NCI-H2081 treated with DMSO at 0.1 percent for 48 hours (cell line): ENCODE results near the gene CLTB.

ENCODE experiments used
- DNase-seq: peaks from one replicate; lab custom pipeline; 2025; lab: John Stamatoyannopoulos, UW

Gene CLTB

GRCh38 chr5:176401281-176402205, 14.8 kb downstream of the CLTB start:
- no peak for DNase-seq

- DNase-seq = no peak
Measured at GRCh38 chr5:176400382-176401156, 15.8 kb downstream of the CLTB start.

GRCh38 chr5:176397736-176398420, 18.5 kb downstream of the CLTB start:
- DNase-seq = no peak

DNA sequence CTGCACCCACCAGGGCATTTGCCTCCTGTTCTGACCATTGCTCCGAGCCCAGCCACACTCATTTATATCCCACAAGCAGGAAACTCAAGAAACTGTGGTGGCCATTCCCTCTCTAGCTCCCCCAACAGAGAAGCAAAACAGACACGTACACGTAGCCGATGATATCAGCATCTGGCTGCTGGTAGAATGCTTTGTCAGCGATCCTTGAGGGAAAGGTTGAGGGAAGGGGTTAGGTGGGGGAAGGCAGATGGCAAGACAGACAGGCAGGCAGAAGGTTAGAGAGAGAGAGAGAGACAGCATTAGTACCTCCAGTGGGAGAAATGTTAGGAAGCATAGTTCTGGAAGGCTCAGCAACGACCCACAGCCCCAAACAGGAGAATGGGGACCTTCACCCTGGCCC, 20.0 kb downstream of the CLTB start:
- no peak for DNase-seq

- no peak for DNase-seq
Measured at GRCh38 chr5:176394881-176395675, 21.3 kb downstream of the CLTB start.

DNA sequence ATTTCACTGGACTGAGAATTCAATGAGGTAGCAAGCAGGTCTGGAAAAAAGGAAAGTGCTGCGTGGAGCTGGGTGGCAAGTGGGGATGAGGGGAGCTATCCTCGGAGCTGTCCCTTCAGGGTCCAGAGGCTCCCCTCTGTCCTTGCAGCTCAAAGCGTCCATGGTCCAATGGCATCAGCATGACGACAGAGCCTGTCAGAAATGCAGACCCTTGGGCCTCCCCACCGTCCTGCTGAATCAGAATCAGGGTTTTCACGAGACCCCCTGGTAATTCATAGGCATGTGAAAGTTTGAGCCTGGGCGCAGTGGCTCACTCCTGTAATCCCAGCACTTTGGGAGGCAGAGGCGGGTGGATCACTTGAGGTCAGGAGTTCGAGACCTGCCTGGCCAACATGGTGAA, 22.2 kb downstream of the CLTB start:
- DNase-seq = no peak

DNA sequence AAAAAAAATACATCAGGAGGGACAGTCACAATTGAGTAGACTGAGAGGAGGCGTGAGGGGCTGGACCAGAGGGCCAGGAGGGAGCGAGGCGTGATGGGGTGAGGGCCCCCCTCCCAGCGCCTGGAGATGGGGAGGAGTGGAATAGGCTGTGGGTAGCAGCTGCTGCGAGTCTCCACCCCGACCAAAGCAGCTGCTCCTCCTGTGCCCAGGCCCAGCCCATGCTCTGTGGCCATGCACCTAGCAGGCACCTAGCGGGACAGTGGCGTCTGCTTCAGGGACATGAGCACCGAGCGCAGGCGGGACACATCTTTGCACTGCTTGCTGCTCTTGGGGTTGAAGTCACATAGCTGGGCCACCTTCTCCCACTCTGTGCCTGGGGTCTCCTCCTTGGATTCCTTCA, 23.8 kb downstream of the CLTB start:
- DNase-seq = no peak

DNA sequence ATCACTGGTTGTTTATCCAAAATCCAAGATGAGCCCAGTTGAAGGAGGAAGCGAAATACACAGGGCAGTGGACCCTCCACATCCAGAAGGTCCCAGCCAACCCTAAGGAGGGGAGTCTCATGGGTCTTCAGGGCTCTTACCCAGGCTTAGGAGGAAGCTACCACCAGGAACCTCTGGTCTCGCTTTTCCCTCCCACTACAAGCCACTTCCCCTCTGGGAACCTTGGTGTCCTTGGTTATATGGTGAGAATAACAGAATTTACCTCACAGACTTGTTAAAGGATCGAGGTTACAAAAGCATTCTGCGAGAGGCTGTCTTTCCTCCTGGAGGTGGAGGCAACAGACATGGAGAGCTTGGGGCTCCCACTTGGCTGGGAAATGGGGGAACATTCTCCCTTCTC, 24.3 kb downstream of the CLTB start:
- DNase-seq = no peak

- DNase-seq = no peak
Measured at GRCh38 chr5:176391479-176391878, 24.9 kb downstream of the CLTB start.

- no peak for DNase-seq
Measured at GRCh38 chr5:176389135-176390123, 26.9 kb downstream of the CLTB start.

DNA sequence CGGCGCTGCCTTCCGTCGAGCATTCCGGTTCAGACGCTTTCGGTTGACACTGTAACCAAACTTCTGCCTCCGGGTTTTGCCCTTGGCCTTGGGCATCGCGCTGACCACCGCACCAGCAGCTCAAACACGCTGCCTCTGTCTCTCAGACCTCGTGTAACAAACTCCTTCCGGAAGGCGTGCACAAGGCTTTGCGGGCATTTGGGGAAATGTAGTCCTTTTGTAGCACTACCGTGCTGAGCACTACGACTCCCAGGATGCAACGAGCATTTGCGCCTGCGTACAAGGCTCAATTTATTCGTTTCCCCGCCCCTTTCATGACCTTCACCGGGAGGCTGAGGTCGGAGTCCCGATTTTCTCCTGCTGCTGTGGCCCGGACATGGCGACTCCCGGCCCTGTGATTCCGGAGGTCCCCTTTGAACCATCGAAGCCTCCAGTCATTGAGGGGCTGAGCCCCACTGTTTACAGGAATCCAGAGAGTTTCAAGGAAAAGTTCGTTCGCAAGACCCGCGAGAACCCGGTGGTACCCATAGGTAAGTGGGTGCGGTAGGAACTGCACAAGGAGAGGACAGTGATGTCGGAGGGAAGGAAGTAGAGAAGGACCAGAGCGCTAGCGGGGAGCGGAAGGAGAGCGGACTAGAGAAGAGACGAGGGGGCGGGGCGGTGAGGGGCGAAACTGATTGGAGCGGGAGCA, 27.8 kb downstream of the CLTB start, which contains the start of the genes HIGD2A and NOP16:
HIGD2A (plus strand) TSS at position 308 of the 691 bp plus-strand sequence; CDS start at position 377, 69 bp downstream.
NOP16 (minus strand) TSS at position 155 of the 691 bp plus-strand sequence; CDS start at position 96, 59 bp downstream.
- peak; percentile 89 for DNase-seq

- DNase-seq = no peak
Measured at GRCh38 chr5:176388003-176388443, 28.3 kb downstream of the CLTB start.

- DNase-seq = no peak
Measured at GRCh38 chr5:176387384-176387925, 28.9 kb downstream of the CLTB start.

DNA sequence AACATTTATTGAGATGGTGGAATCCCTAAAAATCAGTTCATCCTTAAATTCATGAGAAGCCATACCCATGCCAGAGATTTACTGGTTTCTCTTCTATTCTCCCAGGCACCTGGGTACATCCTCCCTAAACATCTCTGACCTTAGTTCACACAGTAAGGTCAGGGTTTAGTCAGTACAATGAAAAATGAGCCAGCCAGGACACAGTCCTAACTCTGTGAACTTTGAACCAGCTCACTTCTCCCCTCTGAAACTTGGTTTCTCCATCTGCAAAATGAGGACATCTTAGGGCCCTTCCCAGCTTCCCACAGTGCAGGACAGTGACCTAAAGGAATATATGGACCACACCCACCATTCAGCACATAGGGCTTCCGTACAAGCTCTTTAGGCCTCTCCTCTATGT, 29.8 kb downstream of the CLTB start:
- DNase-seq = no peak

GRCh38 chr5:176384991-176385390, 31.3 kb downstream of the CLTB start:
- no peak for DNase-seq

- DNase-seq = no peak
Measured at GRCh38 chr5:176384366-176384930, 31.9 kb downstream of the CLTB start.

GRCh38 chr5:176383961-176384360, 32.4 kb downstream of the CLTB start:
- DNase-seq = no peak

- no peak for DNase-seq
Measured at GRCh38 chr5:176383248-176383905, 33.0 kb downstream of the CLTB start.
